T-helper 1 cell treated with Interleukin-12 subunit alpha and Interleukin-12 subunit beta and Interleukin-4 antibody, amounts not matched to agents 30 μg/mL and 1 μg/mL, for 36 hours (primary cell): ENCODE measurements around the gene ABCA6.
"Not testable (repeated sequence)": the region's sequence is repeated elsewhere in the genome, so short reads cannot be mapped to it uniquely, and the experiment has no call there.

Experiments used
- H3K27ac Mint-ChIP-seq: one replicate; pipeline ENCODE4 v1.8.0; 2021; ENCODE audit warnings: mild to moderate bottlenecking, mixed read lengths
- H3K27me3 Mint-ChIP-seq: one replicate; pipeline ENCODE4 v1.8.0; 2021; ENCODE audit warnings: low read depth, mixed read lengths
- H3K36me3 Mint-ChIP-seq: one replicate; pipeline ENCODE4 v1.8.0; 2021; ENCODE audit warnings: low read depth, mixed read lengths
- H3K4me1 Mint-ChIP-seq: one replicate; pipeline ENCODE4 v1.8.0; 2021; ENCODE audit warnings: low read depth, mixed read lengths
- H3K4me3 Mint-ChIP-seq: one replicate; pipeline ENCODE4 v1.8.0; 2021; ENCODE audit warnings: mild to moderate bottlenecking, moderate library complexity, mixed read lengths
- H3K9me3 Mint-ChIP-seq: one replicate; pipeline ENCODE4 v1.8.0; 2021; ENCODE audit warnings: mixed read lengths

The ABCA6 gene

GRCh38 chr17:69071233-69071586 lies 70.5 kb downstream of the ABCA6 start:
- Mint-ChIP-seq H3K4me1 (peaks cover 12% of the 10 kb centered on the region), H3K9me3 (peaks cover 21% of the 10 kb centered on the region), H3K27me3 (peaks cover 15% of the 10 kb centered on the region)
- H3K36me3 Mint-ChIP-seq, H3K27ac Mint-ChIP-seq, H3K4me3 Mint-ChIP-seq: not testable (repeated sequence)

DNA sequence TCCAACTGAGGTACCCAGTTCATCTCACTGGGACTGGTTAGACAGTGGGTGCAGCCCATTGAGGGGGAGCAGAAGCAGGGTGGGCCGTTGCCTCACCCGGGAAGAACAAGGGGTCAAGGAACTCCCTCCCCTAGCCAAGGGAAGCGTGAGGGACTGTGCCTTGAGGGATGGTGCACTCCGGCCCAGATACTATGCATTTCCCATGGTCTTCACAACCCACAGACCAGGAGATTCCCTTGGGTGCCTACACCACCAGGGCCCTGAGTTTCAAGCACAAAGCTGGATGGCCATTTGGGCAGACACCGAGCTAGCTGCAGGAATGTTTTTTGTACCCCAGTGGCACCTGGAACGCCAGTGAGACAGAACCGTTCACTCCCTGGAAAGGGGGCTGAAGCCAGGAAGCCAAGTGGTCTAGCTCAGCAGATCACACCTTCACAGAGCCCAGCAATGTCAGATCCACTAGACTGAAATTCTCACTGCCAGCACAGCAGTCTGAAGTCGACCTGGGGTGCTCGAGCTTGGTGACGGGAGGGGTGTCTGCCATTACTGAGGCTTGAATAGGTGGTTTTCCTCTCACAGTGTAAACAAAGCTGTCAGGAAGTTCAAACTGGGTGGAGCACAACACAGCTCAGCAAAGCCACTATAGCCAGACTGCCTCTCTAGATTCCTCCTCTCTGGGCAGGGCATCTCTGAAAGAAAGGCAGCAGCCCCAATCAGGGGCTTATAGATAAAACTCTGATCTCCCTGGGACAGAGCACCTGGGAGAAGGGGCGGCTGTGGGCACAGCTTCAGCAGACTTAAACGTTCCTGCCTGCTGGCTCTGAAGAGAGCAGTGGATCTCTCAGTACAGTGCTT lies 71.1 kb downstream of the ABCA6 start:
- H3K4me1 Mint-ChIP-seq, result peaks cover 17% of the 10 kb centered on the region
- peak overlapping the region; percentile 27 for H3K4me3 Mint-ChIP-seq
- H3K9me3 Mint-ChIP-seq, result peaks cover 21% of the 10 kb centered on the region
- peaks cover 20% of the 10 kb centered on the region for H3K27me3 Mint-ChIP-seq
- H3K27ac Mint-ChIP-seq, result peak overlapping the region; percentile 65
- H3K36me3 Mint-ChIP-seq, result not testable (repeated sequence)

GRCh38 chr17:69069226-69069750 lies 72.4 kb downstream of the ABCA6 start:
- peaks cover 26% of the 10 kb centered on the region for H3K4me1 Mint-ChIP-seq

DNA sequence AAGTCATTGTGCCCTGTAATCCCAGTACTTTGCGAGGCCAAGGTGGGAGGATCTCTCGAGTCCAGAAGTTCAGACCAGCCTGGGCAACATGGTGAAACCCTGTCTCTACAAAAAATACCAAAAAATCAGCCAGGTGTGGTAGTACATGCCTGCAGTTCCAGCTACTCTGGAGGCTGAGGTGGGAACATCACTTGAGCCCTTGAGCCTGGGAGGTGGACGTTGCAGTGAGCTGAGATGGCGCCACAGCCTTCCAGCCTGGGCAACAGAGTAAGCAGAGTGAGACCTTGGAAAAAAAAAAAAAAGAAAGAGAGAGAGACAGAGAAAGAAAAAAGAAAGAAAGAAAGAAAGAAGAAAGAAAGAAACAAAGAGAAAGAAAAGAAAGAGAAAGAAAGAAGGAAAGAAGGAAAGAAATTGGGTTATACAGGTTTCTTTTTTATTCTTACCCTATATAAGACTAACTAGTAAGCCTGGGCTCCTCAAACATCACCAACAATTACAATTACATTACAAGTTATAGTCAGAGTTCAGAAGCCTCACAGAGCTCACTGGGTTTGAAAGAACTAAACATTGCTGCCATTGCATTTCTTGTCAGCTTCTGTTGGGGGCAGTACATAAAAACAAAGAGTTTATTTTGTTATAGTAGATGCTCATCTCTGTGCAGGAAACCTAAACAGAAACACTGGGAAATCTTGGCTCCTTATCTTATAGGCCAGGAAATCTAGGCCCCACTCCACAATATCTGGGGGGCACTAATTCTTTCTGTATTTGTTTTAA lies 74.2 kb downstream of the ABCA6 start:
- Mint-ChIP-seq H3K4me1 (peaks cover 26% of the 10 kb centered on the region), H3K27ac (no peak overlapping the region), H3K27me3 (peaks cover 16% of the 10 kb centered on the region), H3K9me3 (peaks cover 14% of the 10 kb centered on the region), H3K36me3 (peaks cover 7% of the 10 kb centered on the region), H3K4me3 (no peak overlapping the region)

More at GRCh38 chr17:69069226-69069750, 72.4 kb downstream of the ABCA6 start:
- Mint-ChIP-seq H3K9me3 (peaks cover 20% of the 10 kb centered on the region), H3K27me3 (peaks cover 21% of the 10 kb centered on the region), H3K4me3 (no peak overlapping the region), H3K36me3 (peaks cover 7% of the 10 kb centered on the region), H3K27ac (no peak overlapping the region)

- Mint-ChIP-seq H3K27me3 (peaks cover 20% of the 10 kb centered on the region), H3K27ac (peak overlapping the region; percentile 34), H3K9me3 (peaks cover 8% of the 10 kb centered on the region), H3K4me1 (peaks cover 26% of the 10 kb centered on the region), H3K36me3 (peaks cover 2% of the 10 kb centered on the region), H3K4me3 (peak overlapping the region; percentile 36)
Measured at GRCh38 chr17:69066482-69066881, 75.2 kb downstream of the ABCA6 start.

DNA sequence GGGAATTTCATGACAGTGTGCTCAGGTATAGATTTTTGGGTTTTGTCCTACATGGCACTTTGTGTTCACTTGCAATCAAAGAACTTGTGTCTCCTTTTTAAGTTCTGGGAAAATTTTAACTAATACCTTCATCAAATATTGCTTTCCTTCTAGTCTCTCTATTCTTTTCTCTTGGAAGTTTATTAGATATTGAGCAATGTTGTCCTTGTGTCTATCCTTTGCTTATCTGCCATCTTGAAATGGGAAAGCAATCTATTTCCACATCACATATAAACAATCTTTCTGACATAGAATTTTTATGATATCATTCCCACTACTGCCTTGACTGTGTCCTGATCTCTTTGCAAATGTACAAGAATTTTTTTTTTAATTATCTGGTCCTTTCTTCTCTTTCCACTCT lies 76.6 kb downstream of the ABCA6 start:
- peaks cover 20% of the 10 kb centered on the region for H3K27me3 Mint-ChIP-seq

GRCh38 chr17:69064476-69064875 lies 77.2 kb downstream of the ABCA6 start:
- peaks cover 20% of the 10 kb centered on the region for H3K27me3 Mint-ChIP-seq
- no peaks in the 10 kb centered on the region for H3K36me3 Mint-ChIP-seq
- peaks cover 5% of the 10 kb centered on the region for H3K9me3 Mint-ChIP-seq
- peaks cover 19% of the 10 kb centered on the region for H3K4me1 Mint-ChIP-seq
- no peak overlapping the region for H3K27ac Mint-ChIP-seq
- H3K4me3 Mint-ChIP-seq, result no peak overlapping the region

More for the DNA sequence above, 76.6 kb downstream of the ABCA6 start:
- Mint-ChIP-seq H3K36me3 (no peaks in the 10 kb centered on the region), H3K4me3 (no peak overlapping the region), H3K9me3 (peaks cover 5% of the 10 kb centered on the region), H3K27ac (no peak overlapping the region), H3K4me1 (peaks cover 19% of the 10 kb centered on the region)

GRCh38 chr17:69064001-69064400 lies 77.7 kb downstream of the ABCA6 start:
- peaks cover 20% of the 10 kb centered on the region for H3K27me3 Mint-ChIP-seq
- no peaks in the 10 kb centered on the region for H3K36me3 Mint-ChIP-seq
- H3K4me3 Mint-ChIP-seq, result no peak overlapping the region
- H3K9me3 Mint-ChIP-seq, result peaks cover 5% of the 10 kb centered on the region
- H3K27ac Mint-ChIP-seq, result no peak overlapping the region
- peaks cover 19% of the 10 kb centered on the region for H3K4me1 Mint-ChIP-seq

DNA sequence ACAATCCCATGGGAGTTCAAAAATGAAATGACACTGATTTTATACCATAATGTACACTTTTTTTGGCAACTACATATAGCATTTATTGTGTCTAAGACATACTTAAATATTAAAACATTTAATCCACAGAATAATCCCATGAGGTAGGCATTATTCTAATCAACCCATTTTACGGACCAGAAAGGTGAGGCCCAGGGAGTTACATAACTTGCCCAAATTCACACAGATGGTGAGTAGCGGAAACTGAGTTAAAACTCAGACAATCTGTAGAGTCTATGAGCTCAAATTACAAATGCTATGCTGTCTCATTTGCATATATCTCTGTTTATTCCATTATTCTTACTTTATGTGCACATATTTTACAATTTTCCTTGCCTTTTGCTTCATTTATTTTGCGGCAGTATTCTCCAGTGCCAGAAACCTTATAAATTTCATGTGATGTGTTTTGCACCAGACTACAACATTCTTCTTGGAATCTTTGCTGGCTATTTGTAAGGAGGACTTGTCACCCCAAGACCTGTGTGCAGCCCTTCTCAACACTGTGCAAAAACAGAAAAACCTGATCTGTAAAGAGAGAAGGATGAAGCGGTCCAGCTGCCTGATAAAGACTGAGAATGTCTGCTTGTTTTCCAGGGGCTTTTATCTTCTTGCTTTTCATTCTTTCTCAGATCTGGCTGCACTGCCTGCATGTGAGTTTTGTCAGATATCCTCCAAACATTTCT lies 78.7 kb downstream of the ABCA6 start:
- peaks cover 19% of the 10 kb centered on the region for H3K4me1 Mint-ChIP-seq
- no peak overlapping the region for H3K27ac Mint-ChIP-seq
- H3K36me3 Mint-ChIP-seq, result no peaks in the 10 kb centered on the region
- peaks cover 20% of the 10 kb centered on the region for H3K27me3 Mint-ChIP-seq
- peaks cover 5% of the 10 kb centered on the region for H3K9me3 Mint-ChIP-seq
- H3K4me3 Mint-ChIP-seq, result no peak overlapping the region

DNA sequence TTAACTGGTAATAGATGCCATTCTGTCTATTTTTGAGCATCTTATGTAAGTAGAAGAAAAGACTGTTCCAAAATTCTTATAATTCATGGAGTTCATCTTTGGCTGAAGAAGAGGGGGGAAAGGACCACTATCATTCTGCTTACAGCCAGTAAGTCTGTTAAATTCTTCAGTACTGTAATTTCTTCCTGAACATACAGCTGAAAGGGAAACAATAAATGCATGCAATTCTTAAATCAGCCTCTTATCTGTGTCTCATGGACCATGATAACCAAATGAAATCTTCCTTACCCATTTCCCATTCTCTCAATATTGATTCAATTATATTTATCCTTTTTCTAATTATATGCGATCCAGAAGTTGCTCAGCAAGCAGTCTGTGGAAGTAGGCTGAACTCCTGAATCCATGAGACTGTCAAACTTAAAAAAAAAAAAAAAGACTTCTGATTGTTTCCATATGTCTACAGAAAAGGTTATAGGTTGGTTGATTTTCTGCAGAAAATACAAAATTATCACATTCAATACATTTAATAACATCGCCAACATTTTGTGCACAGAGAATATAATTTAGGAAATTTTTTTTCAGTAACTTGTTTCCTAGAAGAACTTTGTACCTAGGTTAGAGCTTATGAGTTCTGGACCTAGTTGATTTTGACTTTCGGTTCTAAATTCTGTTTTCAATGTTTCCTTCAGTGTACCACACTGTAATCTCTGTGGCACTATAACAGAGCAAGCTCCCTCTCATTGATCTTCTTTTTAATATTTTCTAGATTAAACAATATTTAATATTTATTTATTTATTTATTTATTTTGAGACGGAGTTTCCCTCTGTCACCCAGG lies 79.8 kb downstream of the ABCA6 start:
- Mint-ChIP-seq H3K4me1 (peaks cover 19% of the 10 kb centered on the region), H3K36me3 (no peaks in the 10 kb centered on the region), H3K27ac (no peak overlapping the region), H3K4me3 (no peak overlapping the region), H3K9me3 (peaks cover 5% of the 10 kb centered on the region), H3K27me3 (peaks cover 20% of the 10 kb centered on the region)

DNA sequence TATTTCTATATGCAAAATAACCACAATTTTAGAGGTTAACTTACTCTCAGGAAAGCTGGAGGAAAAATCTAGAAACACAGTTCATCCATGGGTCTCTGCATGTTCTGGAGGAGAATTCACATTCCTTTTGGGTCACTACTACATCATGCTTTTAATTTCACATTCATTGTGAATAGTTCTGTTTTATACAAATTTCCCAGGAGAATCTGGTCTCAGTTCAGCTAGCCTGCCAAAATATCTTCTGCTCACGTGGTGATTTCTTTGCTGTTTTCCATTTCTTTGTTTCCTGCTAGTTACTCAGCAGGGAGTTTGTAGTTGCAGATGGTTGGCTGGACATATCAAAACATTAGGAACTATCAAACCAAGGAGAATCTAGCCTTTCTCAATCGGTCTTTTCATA lies 80.9 kb downstream of the ABCA6 start, which contains the start of gene ABCA9:
ABCA9 (minus strand) TSS at position 106 of the 400 bp plus-strand sequence. CDS start 9,801 bp downstream, outside the sequence.
- no peaks in the 10 kb centered on the region for H3K36me3 Mint-ChIP-seq
- H3K27me3 Mint-ChIP-seq, result peaks cover 11% of the 10 kb centered on the region

DNA sequence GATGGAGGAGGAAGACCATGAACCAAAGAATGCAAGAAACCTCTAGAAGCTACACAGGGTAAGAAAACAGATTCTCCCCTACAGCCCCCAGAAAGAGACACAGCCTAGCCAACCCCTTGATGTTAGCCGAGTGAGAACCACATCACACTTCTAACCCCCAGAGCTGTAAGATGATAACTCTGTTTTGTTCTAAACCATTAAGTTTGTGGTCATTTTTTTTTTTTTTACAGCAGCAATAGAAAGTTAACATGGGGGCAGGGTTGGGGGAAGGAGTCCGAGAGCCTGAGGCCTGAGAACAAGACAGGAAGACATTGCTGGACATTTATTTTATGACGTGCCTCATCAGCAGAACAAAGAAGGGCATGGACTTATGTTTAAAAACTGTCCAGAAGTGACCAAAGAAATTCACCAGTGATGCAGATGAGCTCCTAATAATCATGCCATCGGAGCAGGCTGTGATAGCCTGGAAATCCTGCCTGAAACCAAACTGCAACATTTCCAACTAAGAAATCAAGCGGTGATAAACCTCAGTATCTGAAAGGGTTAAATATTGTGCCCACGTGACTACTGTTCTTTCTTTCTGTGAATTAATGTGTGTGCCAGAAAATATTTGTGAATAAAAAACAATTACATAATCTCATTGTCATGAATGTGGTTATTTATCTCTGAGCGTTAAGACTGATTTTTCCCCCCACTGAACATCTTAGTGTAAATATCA lies 82.1 kb downstream of the ABCA6 start:
- Mint-ChIP-seq H3K4me3 (no peak overlapping the region), H3K9me3 (peaks cover 4% of the 10 kb centered on the region), H3K27me3 (peaks cover 5% of the 10 kb centered on the region), H3K36me3 (no peaks in the 10 kb centered on the region), H3K27ac (no peak overlapping the region), H3K4me1 (no peaks in the 10 kb centered on the region)

More for the DNA sequence above, 80.9 kb downstream of the ABCA6 start, which contains the start of gene ABCA9:
- Mint-ChIP-seq H3K27ac (no peak within 1 kb of the TSS), H3K4me3 (no peak within 1 kb of the TSS), H3K4me1 (peaks cover 11% of the 10 kb centered on the region), H3K9me3 (peaks cover 8% of the 10 kb centered on the region)

DNA sequence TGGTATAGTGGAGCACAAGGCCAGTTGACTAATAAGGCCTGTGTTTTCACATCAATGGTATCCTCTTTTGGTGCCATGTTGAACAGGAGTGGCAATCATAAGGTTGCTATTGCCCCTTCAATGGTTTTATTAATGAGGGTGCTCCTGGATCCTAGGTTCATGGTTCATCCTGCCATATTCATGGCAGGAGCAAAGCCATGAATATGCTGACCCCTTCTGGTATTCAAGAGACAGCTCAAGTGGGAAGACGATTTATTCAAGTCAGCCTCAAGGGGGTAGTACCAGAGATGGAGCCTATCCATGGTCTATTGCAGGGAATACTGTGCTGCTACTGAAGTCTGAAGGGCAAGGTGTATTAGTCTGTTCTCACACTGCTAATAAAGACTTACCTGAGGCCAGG lies 83.5 kb downstream of the ABCA6 start:
- Mint-ChIP-seq H3K27ac (no peak overlapping the region), H3K36me3 (no peaks in the 10 kb centered on the region), H3K4me1 (no peaks in the 10 kb centered on the region)

More for the DNA sequence above, 83.5 kb downstream of the ABCA6 start:
- H3K4me3 Mint-ChIP-seq, result no peak overlapping the region
- peaks cover 4% of the 10 kb centered on the region for H3K9me3 Mint-ChIP-seq
- H3K27me3 Mint-ChIP-seq, result peaks cover 5% of the 10 kb centered on the region
